SU-DHL-6 (cell line): Measurements from ENCODE around the gene COMT.

Experiments used
- CTCF ChIP-seq: fragments of 200-600 bp; sonication (generic); IDR thresholded peaks from one replicate; pipeline ENCODE4 v1.5.1; 2017; ENCODE audit warnings: antibody characterized with exemption, mild to moderate bottlenecking, low read length, moderate library complexity; ENCODE audit not compliant: insufficient read depth, poor library complexity, severe bottlenecking
- EZH2phosphoT487 ChIP-seq: fragments of 200-600 bp; sonication (generic), shearing (Covaris generic); conservative IDR thresholded peaks from 2 replicates; pipeline ENCODE4 v1.6.1; 2018; ENCODE audit warnings: mild to moderate bottlenecking, antibody characterized with exemption, low read length, moderate library complexity, mixed read lengths

DNA sequence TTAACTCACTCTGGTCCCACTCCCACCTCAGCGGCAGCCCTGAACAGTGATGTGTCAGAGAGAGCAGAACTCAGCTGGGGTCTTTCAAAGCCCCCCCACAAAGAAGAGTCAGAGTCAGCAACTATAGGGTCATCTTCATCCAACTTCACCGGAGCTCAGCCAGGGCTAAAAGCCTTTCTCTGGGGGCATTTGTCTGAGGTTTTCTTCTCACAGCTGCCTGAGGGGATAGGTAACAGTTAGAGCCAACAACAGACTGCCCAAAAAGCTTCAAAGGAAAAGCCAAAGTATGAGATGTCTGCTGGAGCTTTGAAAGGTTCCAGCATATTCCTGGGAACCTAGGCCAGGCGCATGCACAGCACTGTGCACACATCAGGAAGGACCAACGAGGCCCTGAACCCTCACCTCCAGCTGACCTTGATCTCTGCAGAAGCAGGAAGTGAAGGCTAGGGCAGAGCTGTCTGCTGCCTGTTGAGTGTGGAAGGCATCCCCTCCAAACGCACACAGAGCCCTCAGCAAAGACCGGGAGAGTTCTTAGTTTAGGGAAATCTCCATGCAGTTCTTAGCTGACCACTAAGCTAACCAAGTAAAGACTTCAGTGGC lies 28.1 kb upstream of the COMT start:
- TF ChIP-seq CTCF, result no peak
- TF ChIP-seq EZH2phosphoT487, result no peak
